HG02870 (cell line): ENCODE results near the gene AKT3.
"Not testable (repeated sequence)": the region's sequence is repeated elsewhere in the genome, so short reads cannot be mapped to it uniquely, and the experiment has no call there.

ENCODE experiments used
- ATAC-seq: cut with Tn5 transposase; IDR thresholded peaks from one replicate; pipeline ENCODE4 v1.9.1; 2021; ENCODE audit warnings: mild to moderate bottlenecking, moderate library complexity; ENCODE audit not compliant: unreplicated experiment

AKT3 gene

GRCh38 chr1:243791586-243792267 is 58.3 kb downstream of the AKT3 start:
- ATAC-seq: no peak

GRCh38 chr1:243790404-243790803 is 59.6 kb downstream of the AKT3 start:
- ATAC-seq: no peak

GRCh38 chr1:243786531-243786930 is 63.5 kb downstream of the AKT3 start:
- ATAC-seq: no peak

- ATAC-seq: no peak
Observed at GRCh38 chr1:243784506-243784905, 65.5 kb downstream of the AKT3 start.

GRCh38 chr1:243783714-243784113 is 66.3 kb downstream of the AKT3 start:
- ATAC-seq: no peak

- ATAC-seq: not testable (repeated sequence)
Observed at GRCh38 chr1:243772361-243773050, 77.5 kb downstream of the AKT3 start.

- no peak for ATAC-seq
Observed at GRCh38 chr1:243770860-243771259, 79.2 kb downstream of the AKT3 start.

GRCh38 chr1:243765676-243766075 is 84.4 kb downstream of the AKT3 start:
- no peak for ATAC-seq

GRCh38 chr1:243763806-243764205 is 86.2 kb downstream of the AKT3 start:
- no peak for ATAC-seq

GRCh38 chr1:243758647-243759046 is 91.4 kb downstream of the AKT3 start:
- ATAC-seq: no peak

GRCh38 chr1:243756529-243756928 is 93.5 kb downstream of the AKT3 start:
- no peak for ATAC-seq

- no peak for ATAC-seq
Observed at GRCh38 chr1:243754348-243754747, 95.7 kb downstream of the AKT3 start.

GRCh38 chr1:243751506-243751905 is 98.5 kb downstream of the AKT3 start:
- no peak for ATAC-seq

- ATAC-seq: peak; percentile 96
Observed at GRCh38 chr1:243748706-243749283, 101.2 kb downstream of the AKT3 start.

- ATAC-seq: no peak
Observed at GRCh38 chr1:243748227-243748626, 101.8 kb downstream of the AKT3 start.

- ATAC-seq: no peak
Observed at GRCh38 chr1:243746751-243747150, 103.3 kb downstream of the AKT3 start.

GRCh38 chr1:243745356-243745755 is 104.7 kb downstream of the AKT3 start:
- ATAC-seq: no peak

GRCh38 chr1:243742819-243743218 is 107.2 kb downstream of the AKT3 start:
- ATAC-seq: no peak

GRCh38 chr1:243740255-243740999 is 109.6 kb downstream of the AKT3 start:
- ATAC-seq: no peak

GRCh38 chr1:243739335-243740003 is 110.6 kb downstream of the AKT3 start:
- ATAC-seq: no peak

GRCh38 chr1:243738020-243738419 is 112.0 kb downstream of the AKT3 start:
- ATAC-seq: no peak
